Osteoblast (primary cell): ENCODE measurements around the gene CDYL2. TPM values are rescaled to one million over a fixed set of nuclear protein-coding genes. Genes with fewer than 3 reads are reported as not detected.

ENCODE experiments used
- DNase-seq: peaks from one replicate; pipeline ENCODE4 v3.0.0; 2011; ENCODE audit warnings: low spot score, mixed read lengths; ENCODE audit not compliant: insufficient read length; ENCODE audit errors: missing footprints
- H2AFZ ChIP-seq: 2 replicates; pipeline ENCODE4 v1.6.0; 2011; ENCODE audit warnings: mild to moderate bottlenecking, low read length
- H3K27ac ChIP-seq: 2 replicates; pipeline ENCODE4 v1.5.1; 2011; ENCODE audit warnings: mild to moderate bottlenecking, low read depth, low read length, moderate library complexity
- H3K27me3 ChIP-seq: 2 replicates; pipeline ENCODE4 v1.6.0; 2012; ENCODE audit warnings: mild to moderate bottlenecking, control low read depth, inconsistent platforms, low read length, moderate library complexity; ENCODE audit not compliant: insufficient read depth
- H3K36me3 ChIP-seq: 2 replicates; pipeline ENCODE4 v1.5.1; 2011; ENCODE audit warnings: mild to moderate bottlenecking, low read length, control low read depth, moderate library complexity; ENCODE audit not compliant: insufficient read depth
- H3K4me1 ChIP-seq: 2 replicates; pipeline ENCODE4 v1.5.1; 2011; ENCODE audit warnings: mild to moderate bottlenecking, low read length, control low read depth, moderate library complexity; ENCODE audit not compliant: insufficient read depth
- H3K4me2 ChIP-seq: 2 replicates; pipeline ENCODE4 v1.6.0; 2011; ENCODE audit warnings: mild to moderate bottlenecking, low read length; ENCODE audit not compliant: insufficient read depth
- H3K4me3 ChIP-seq: fragments of 200-600 bp; sonication (generic); 3 replicates; pipeline ENCODE4 v1.5.1; 2012; ENCODE audit warnings: mild to moderate bottlenecking, low read length, inconsistent platforms; ENCODE audit not compliant: insufficient read depth
- H3K79me2 ChIP-seq: 2 replicates; pipeline ENCODE4 v1.6.0; 2012; ENCODE audit warnings: mild to moderate bottlenecking, low read length, control low read depth, inconsistent platforms; ENCODE audit not compliant: insufficient read depth
- H3K9me3 ChIP-seq: 2 replicates; pipeline ENCODE4 v1.5.1; 2011; ENCODE audit warnings: low read depth, low read length, control low read depth
- H4K20me1 ChIP-seq: 2 replicates; pipeline ENCODE4 v1.6.0; 2012; ENCODE audit warnings: mild to moderate bottlenecking, low read length, control low read depth; ENCODE audit not compliant: insufficient read depth
- CTCF ChIP-seq: IDR thresholded peaks from 2 replicates; pipeline ENCODE4 v1.5.1; 2011; ENCODE audit warnings: mild to moderate bottlenecking, low read depth, low read length, moderate library complexity; ENCODE audit errors: extremely low read depth
- total RNA-seq: library from RNA; depleted of rRNA; stranded (reverse); fragments of >200 nt; gene quantifications from 2 replicates; pipeline ENCODE4 v1.2.3, GENCODE V29; 2012

CDYL2 gene
- total RNA-seq, 1 donor: 8.3 TPM

DNA sequence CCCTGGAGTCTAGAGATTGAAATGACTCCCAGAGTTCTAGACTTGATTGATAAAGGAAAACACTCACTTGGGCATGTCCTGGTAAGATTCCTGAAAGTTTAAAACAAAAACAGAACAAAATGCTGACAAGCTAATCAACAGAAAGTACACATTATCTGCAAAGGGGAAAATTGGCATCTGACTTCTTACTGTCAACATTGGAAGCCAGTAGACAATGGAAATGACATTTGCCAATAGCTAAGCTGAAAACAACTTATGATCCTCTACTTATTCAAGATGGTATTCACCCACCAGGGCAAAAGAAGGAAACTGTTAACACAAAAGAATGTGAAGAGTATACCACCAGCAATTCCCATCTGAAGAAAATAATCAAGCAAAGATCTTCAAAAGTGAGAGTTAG is 36.8 kb upstream of the CDYL2 start:
- no peak overlapping the region for H3K27ac ChIP-seq
- no peak for DNase-seq
- no peaks in the 10 kb centered on the region for H3K9me3 ChIP-seq
- H3K79me2 ChIP-seq: no peaks in the 10 kb centered on the region
- no peaks in the 10 kb centered on the region for H3K4me1 ChIP-seq
- no peaks in the 10 kb centered on the region for H3K36me3 ChIP-seq
- no peak overlapping the region for H2AFZ ChIP-seq
- TF ChIP-seq CTCF: no peak
- H3K4me2 ChIP-seq: no peak overlapping the region
- H4K20me1 ChIP-seq: no peaks in the 10 kb centered on the region
- H3K27me3 ChIP-seq: no peaks in the 10 kb centered on the region
- H3K4me3 ChIP-seq: no peak overlapping the region

GRCh38 chr16:80837533-80838147 is 33.2 kb upstream of the CDYL2 start:
- H3K4me2 ChIP-seq: no peak overlapping the region
- no peak overlapping the region for H3K27ac ChIP-seq
- no peaks in the 10 kb centered on the region for H4K20me1 ChIP-seq
- no peaks in the 10 kb centered on the region for H3K36me3 ChIP-seq
- H3K9me3 ChIP-seq: no peaks in the 10 kb centered on the region
- DNase-seq: no peak
- H3K79me2 ChIP-seq: no peaks in the 10 kb centered on the region
- no peak overlapping the region for H3K4me3 ChIP-seq
- H3K4me1 ChIP-seq: no peaks in the 10 kb centered on the region
- H2AFZ ChIP-seq: no peak overlapping the region
- H3K27me3 ChIP-seq: no peaks in the 10 kb centered on the region
- no peak for TF ChIP-seq CTCF

GRCh38 chr16:80836846-80837245 is 32.4 kb upstream of the CDYL2 start:
- Histone ChIP-seq H4K20me1 (no peaks in the 10 kb centered on the region), H3K79me2 (no peaks in the 10 kb centered on the region), H3K9me3 (no peaks in the 10 kb centered on the region), H3K4me2 (no peak overlapping the region), H3K4me3 (no peak overlapping the region), H3K27me3 (no peaks in the 10 kb centered on the region), H3K36me3 (no peaks in the 10 kb centered on the region), H3K27ac (no peak overlapping the region), H3K4me1 (no peaks in the 10 kb centered on the region), H2AFZ (no peak overlapping the region)
- no peak for TF ChIP-seq CTCF
- no peak for DNase-seq

GRCh38 chr16:80836202-80836601 is 31.8 kb upstream of the CDYL2 start:
- H3K27ac ChIP-seq: no peak overlapping the region
- no peak for DNase-seq
- TF ChIP-seq CTCF: no peak

More at GRCh38 chr16:80836202-80836601, 31.8 kb upstream of the CDYL2 start:
- no peaks in the 10 kb centered on the region for H3K9me3 ChIP-seq
- no peak overlapping the region for H2AFZ ChIP-seq
- H3K27me3 ChIP-seq: no peaks in the 10 kb centered on the region
- no peak overlapping the region for H3K4me2 ChIP-seq
- no peak overlapping the region for H3K4me3 ChIP-seq
- H4K20me1 ChIP-seq: no peaks in the 10 kb centered on the region
- no peaks in the 10 kb centered on the region for H3K4me1 ChIP-seq
- H3K79me2 ChIP-seq: no peaks in the 10 kb centered on the region
- no peaks in the 10 kb centered on the region for H3K36me3 ChIP-seq
